Inflammatory macrophage (primary cell): ENCODE data around the gene ZP1.
"Not testable (repeated sequence)": the region's sequence is repeated elsewhere in the genome, so short reads cannot be mapped to it uniquely, and the experiment has no call there.

Experiments
- DNase-seq, 2 donors: peaks; one replicate each; pipeline ENCODE4 v3.0.0-alpha.2; 2020 to 2022
- total RNA-seq, 18 experiments: gene quantifications; one replicate each; lab custom pipeline; 2026; ENCODE audit warnings: mixed read lengths in 6 of 18, inconsistent platforms in 2 of 18; lab: John Stamatoyannopoulos, UW

The ZP1 gene, protein sequence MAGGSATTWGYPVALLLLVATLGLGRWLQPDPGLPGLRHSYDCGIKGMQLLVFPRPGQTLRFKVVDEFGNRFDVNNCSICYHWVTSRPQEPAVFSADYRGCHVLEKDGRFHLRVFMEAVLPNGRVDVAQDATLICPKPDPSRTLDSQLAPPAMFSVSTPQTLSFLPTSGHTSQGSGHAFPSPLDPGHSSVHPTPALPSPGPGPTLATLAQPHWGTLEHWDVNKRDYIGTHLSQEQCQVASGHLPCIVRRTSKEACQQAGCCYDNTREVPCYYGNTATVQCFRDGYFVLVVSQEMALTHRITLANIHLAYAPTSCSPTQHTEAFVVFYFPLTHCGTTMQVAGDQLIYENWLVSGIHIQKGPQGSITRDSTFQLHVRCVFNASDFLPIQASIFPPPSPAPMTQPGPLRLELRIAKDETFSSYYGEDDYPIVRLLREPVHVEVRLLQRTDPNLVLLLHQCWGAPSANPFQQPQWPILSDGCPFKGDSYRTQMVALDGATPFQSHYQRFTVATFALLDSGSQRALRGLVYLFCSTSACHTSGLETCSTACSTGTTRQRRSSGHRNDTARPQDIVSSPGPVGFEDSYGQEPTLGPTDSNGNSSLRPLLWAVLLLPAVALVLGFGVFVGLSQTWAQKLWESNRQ
- total RNA-seq, result 0 to 0.38 (median 0.06) reads per million in 18 experiments

- DNase-seq, result no peak
Observed at GRCh38 chr11:60866911-60867870, at the start of gene ZP1. Gene ZP1, plus strand, starts transcription at chr11:60867542. Its CDS starts 20 bp downstream, at chr11:60867562.

DNA sequence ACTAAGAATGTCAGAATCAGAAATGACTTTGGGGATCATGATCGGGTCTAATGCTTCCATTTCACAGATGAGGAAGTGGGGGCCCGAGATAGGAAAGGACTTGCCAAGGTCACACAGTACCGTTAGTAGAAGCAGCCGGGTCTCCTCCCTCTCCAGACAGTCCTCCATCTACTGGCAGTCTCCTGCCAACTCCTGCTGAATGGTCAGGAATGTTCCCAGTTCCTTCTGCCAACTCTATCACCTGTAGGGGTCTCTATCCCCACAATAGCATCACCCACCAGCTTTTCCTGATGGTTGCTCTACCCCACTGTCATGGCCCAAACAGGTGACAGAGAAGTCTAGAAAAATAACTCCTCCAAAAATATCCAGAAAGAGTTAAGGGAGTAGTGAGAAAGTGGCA, 49.3 kb upstream of the ZP1 start:
- DNase-seq, result no peak

DNA sequence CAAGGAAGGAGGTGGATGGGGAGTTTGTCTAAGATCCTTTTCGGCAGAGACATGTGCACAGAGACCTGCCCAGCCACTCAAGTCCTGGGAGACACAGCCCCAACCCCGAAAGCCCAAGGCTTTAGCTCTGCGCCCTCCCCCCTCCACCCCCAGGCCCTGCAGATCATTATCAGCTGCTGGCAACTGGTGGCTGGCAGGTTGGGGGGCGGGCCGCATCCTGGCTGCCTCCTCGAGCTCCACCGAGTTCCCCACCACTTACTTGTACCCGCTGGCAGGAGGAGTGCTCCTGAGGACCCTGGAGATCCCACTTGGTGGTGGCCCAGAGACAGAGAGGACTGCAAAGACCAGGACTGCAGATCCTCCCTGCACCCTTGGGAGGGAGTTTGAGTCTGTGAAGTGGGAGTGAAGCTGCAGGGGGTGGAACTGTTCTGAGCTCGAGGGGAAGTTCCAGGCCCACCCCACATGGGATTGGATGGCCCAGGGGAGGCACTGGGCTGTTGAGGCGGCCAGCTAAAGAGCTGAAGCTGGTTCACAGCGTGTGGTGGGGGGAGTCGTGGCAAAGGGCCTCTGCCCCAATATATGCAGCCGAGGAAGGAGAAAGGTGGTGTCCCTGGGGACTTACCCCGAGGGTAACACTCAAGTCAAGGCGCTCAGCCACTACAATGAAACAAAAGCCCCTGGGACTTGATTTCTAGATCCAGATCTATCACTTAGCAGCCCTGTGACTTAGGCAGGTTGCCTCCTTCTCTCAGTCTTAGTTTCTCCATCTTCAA, 45.3 kb upstream of the ZP1 start:
- no peak for DNase-seq

- DNase-seq, result not testable (repeated sequence)
Observed at GRCh38 chr11:60823745-60824306, 43.5 kb upstream of the ZP1 start.

- DNase-seq, result no peak
Observed at GRCh38 chr11:60825118-60825517, 42.2 kb upstream of the ZP1 start.

DNA sequence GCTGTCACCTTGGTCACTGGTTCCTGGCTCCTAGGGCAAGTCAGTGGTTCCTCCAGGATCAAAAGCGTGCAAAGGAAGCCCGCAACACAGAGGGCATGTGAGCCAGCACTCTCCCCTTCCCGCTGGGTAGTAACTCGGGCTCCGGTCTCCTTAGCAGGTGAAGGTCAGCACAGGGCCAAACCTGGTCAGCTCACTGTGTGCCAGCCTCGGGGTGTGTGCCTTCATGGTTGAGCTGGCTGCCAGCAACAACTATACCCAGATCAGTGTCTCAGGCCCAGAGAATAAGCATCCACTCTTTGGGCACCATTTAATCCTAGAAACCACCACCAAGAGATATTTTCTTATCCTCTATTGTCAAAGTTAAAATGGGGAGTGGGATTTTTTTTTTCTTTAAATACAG, 41.6 kb upstream of the ZP1 start:
- no peak for DNase-seq

DNA sequence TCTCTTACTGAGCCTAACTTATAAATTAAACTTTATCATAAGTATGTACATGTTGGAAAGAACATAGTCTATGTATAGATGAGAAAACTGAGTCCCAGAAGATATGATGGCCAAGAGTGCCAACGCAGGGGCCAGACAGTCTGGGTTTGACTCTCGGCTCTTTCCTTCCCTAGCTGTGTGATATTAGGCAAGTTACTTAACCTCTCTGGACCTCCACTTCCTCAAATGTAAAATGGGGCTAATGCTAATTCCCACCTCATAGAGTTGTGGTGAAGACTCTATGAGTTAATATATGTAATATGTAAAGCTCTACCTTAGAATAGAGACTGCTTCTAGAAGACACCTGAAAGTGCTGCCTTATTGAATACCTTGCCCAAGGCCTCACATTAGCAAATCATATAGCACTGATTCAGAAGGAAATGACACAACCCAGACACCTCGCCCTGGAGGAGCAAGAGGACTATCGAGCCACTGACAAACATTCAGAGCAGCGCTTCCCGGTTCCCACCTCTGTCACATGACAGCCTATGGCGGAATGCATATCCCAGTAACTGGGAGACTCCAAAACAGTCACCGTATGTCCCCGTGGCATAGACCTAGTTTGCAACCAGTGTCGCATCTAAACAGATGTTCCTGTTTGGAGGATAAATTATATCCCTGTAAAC, 36.7 kb upstream of the ZP1 start:
- no peak for DNase-seq

- peak; percentile 80 to 84 for DNase-seq
Observed at GRCh38 chr11:60831143-60831500, 36.2 kb upstream of the ZP1 start.

DNA sequence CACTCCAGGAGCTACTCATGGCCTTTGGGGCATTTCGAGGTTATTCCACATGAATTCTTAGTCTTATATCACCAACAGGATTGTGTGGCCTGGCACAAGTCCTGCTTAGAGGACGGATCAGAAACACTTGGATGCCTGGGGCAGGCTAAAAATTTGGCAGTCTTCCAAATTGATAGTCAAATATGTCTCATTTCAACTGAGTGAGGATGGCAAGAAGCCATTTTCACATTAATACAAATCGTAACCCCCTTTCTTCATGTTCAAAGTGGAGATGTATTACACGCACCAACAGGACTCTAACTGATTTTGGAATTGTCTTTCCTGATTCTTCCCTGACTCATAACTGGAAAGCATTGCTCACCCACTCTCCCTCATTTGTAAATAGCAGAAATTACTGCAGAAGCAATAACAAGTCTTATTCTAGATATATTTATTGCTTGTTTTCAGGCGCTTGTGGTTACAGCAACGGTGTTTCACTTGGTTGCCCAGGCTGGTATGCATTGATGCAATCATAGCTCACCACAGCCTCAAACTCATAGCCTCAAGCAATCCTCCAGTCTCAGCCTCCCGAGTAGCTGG, 35.8 kb upstream of the ZP1 start:
- no peak for DNase-seq

- peak; percentile 23 to 44 for DNase-seq
Observed at GRCh38 chr11:60834742-60835533, 32.4 kb upstream of the ZP1 start.

DNA sequence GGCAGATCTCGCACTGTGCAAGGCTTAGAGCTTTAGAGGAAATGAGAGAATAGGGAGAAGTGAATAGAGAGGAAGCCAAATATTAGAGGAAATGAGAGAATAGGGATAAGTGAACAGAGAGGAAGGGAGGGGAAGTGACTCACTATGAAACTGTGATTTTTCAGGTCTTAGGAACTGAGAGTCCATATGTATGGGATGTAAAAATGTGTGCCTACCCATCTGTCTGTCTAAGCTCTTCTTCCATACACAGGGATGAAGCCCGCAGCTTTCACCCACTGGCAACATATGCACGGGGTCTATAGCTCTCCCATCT, 31.9 kb upstream of the ZP1 start:
- DNase-seq, result peak; percentile 54 to 87

DNA sequence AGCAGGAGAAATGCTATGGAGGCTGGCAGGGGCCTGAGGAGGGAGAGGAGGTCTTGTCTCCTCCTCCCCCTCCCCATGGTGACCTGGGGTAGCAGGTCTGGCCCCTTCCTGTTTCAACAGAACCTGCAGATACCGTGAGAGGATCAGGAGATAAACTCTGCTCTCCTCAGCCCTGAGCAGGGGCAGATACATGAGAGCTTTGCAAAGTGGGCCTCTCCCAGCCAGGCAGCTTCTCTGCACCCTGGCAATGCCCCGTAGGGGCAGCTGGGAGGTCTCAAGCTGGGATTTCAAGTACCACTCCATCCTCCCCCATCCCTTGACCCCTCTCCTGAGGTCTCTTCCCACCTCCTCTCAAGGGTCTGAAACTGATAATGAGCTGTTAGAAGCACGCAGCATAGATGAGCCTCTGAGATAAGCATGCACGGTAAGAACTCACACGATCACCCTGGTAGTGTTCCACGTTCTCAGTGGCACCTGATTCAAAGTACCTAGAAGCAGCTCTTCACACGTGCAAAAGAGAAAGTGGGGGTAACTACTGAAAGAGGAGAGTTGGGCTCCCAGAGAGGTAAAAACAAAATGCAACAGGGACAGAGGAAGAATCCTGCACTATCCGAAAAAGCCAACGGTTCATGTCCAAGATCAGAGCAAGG, 30.4 kb upstream of the ZP1 start:
- no peak for DNase-seq

DNA sequence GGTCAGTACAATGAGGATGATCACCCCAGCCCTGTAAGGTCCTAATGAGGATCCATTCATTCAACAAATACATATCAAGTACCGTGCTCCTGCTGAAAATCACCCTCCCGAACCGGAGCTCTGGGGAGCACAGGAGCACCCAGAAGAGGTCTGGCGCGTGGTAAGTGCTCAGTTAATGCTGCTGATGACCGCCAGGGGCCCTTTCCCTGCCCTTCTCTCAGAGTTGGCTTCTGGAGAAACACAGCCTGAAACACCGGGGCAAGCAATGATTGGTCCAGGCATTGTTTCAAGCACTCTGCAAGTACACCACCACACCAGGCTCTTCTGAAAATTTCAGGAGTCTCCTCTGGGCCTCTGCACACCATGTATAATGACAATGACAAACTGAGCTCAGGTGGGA, 29.2 kb upstream of the ZP1 start:
- DNase-seq, result no peak

- DNase-seq, result no peak
Observed at GRCh38 chr11:60840470-60841430, 26.6 kb upstream of the ZP1 start.

GRCh38 chr11:60841797-60842667, 25.3 kb upstream of the ZP1 start, which contains the start of gene CCDC86:
Gene CCDC86, plus strand, starts transcription at chr11:60842113. Its CDS starts 12 bp downstream, at chr11:60842125.
- peak; percentile 96 for DNase-seq

GRCh38 chr11:60842668-60843600, 24.4 kb upstream of the ZP1 start:
- peak; percentile 7 to 20 for DNase-seq
